Body of pancreas (tissue), 4 donors: Measurements from ENCODE around the gene PPP6R2. TPM values are rescaled to one million over a fixed set of nuclear protein-coding genes. Genes with fewer than 3 reads are reported as not detected.

Source experiments
- ATAC-seq: fragments of 150-250 bp; one replicate; pipeline ENCODE4 v1.9.1; 2016
- DNase-seq, 4 donors: peaks; one replicate each; pipeline ENCODE4 v3.0.0-alpha.2; 2019
- H3K27ac ChIP-seq, 4 donors: fragments of 200-600 bp; sonication (generic); 1 replicate in 3 of 4; 2 replicates in 1 of 4; pipeline versions ENCODE4 v1.5.1 to v1.6.1; 2016 to 2019; ENCODE audit warnings: mild to moderate bottlenecking in 1 of 4, mixed read lengths in 1 of 4, moderate library complexity in 1 of 4
- H3K27me3 ChIP-seq, 2 donors: fragments of 200-600 bp; sonication (generic); one replicate each; pipeline ENCODE4 v1.6.0; 2016; ENCODE audit warnings: mild to moderate bottlenecking in 1 of 2
- H3K36me3 ChIP-seq, 2 donors: fragments of 200-600 bp; sonication (generic); replicated peaks in 1 of 2; 2 replicates each; pipeline ENCODE4 v1.5.1; 2016; ENCODE audit warnings: low read depth in 2 of 2; ENCODE audit not compliant: insufficient read depth in 1 of 2
- H3K4me1 ChIP-seq: fragments of 200-600 bp; sonication (generic); one replicate; pipeline ENCODE4 v1.6.0; 2016
- H3K4me3 ChIP-seq, 2 donors: fragments of 200-600 bp; sonication (generic); 1 replicate in 1 of 2; 2 replicates in 1 of 2; pipeline ENCODE4 v1.5.1; 2016 to 2019
- H3K9me3 ChIP-seq, 3 donors: fragments of 200-600 bp; sonication (generic); 1 replicate in 2 of 3; 2 replicates in 1 of 3; pipeline ENCODE4 v1.5.1; 2016
- CTCF ChIP-seq, 7 experiments: fragments of 450-650 bp in 4 of 7; fragments of 200-600 bp in 3 of 7; sonication (generic) in 3 of 7; IDR thresholded peaks; one replicate each; pipeline ENCODE4 v1.5.1; 2016 to 2019; ENCODE audit warnings: antibody characterized with exemption in 7 of 7
- POLR2A ChIP-seq, 3 donors: fragments of 450-650 bp; IDR thresholded peaks; one replicate each; pipeline ENCODE4 v1.6.1; 2016; ENCODE audit warnings: antibody characterized with exemption in 3 of 3, mild to moderate bottlenecking in 2 of 3
- WGBS, 2 donors: methylation state at CpG; one replicate each; pipeline ENCODE4 v1.1.5; 2017; 5-methylcytosine and 5-hydroxymethylcytosine counted together
- intact Hi-C: fragments of 100-400 bp; cut with DNase I; formaldehyde crosslinking; loops from one replicate; pipeline ENCODE4 v1.15.1; 2023
- total RNA-seq, 2 donors: library from RNA; depleted of rRNA; stranded (reverse); fragments of >200 nt; gene quantifications; one replicate each; pipeline ENCODE4 v1.1.0, GENCODE V29; 2016

PPP6R2 gene
- total RNA-seq, 2 donors from 2014 or later: 48.8 to 53.4 TPM

- DNase-seq (no peak), ATAC-seq (no peak)
- H3K27ac ChIP-seq: no peak overlapping the region
- intact Hi-C loops: no loop called here
- TF ChIP-seq CTCF (IDR thresholded peaks at IDR 0.05) (no peak), POLR2A (IDR thresholded peaks at IDR 0.05) (no peak)
- H3K4me3 ChIP-seq: no peak overlapping the region
- WGBS, 2 donors: 91 to 92% methylated on average over 4 to 22 of the region's 26 CpGs
- H3K4me1 ChIP-seq: no peaks in the 10 kb centered on the region
- H3K9me3 ChIP-seq: no peaks in the 10 kb centered on the region
- H3K36me3 ChIP-seq: peaks cover 43 to 61% of the 10 kb centered on the region in 2 donors
- H3K27me3 ChIP-seq: no peaks in the 10 kb centered on the region
These were observed 118.4 kb downstream of the PPP6R2 start for GRCh38 chr22:50461536-50461935.

- TF ChIP-seq CTCF (IDR thresholded peaks at IDR 0.05) (no peak), POLR2A (IDR thresholded peaks at IDR 0.05) (no peak)
- no peak overlapping the region for H3K4me3 ChIP-seq
- H3K4me1 ChIP-seq: no peaks in the 10 kb centered on the region
- H3K9me3 ChIP-seq: no peaks in the 10 kb centered on the region
- no peaks in the 10 kb centered on the region for H3K27me3 ChIP-seq
- intact Hi-C loops: no loop called here
- 90 to 94% methylated on average over 20 to 29 of the region's 30 CpGs for WGBS, 2 donors
- DNase-seq (no peak), ATAC-seq (no peak)
- H3K36me3 ChIP-seq: peaks cover 48 to 65% of the 10 kb centered on the region in 2 donors
- H3K27ac ChIP-seq: no peak overlapping the region
These were observed 118.9 kb downstream of the PPP6R2 start for GRCh38 chr22:50461979-50462540.

- ATAC-seq (no peak), DNase-seq (no peak)
- H3K27me3 ChIP-seq: no peaks in the 10 kb centered on the region
- intact Hi-C loops: no loop called here
- H3K4me1 ChIP-seq: no peaks in the 10 kb centered on the region
- peaks cover 49 to 69% of the 10 kb centered on the region in 2 donors for H3K36me3 ChIP-seq
- TF ChIP-seq POLR2A (IDR thresholded peaks at IDR 0.05) (no peak), CTCF (IDR thresholded peaks at IDR 0.05) (no peak)
- H3K4me3 ChIP-seq: no peak overlapping the region
- H3K9me3 ChIP-seq: no peaks in the 10 kb centered on the region
- WGBS, 2 donors: 90 to 92% methylated on average over 17 to 28 of the region's 28 CpGs
- no peak overlapping the region for H3K27ac ChIP-seq
These were observed 120.2 kb downstream of the PPP6R2 start for GRCh38 chr22:50463188-50463900.

GRCh38 chr22:50464451-50464850, 121.3 kb downstream of the PPP6R2 start:
- no peak for TF ChIP-seq POLR2A (IDR thresholded peaks at IDR 0.05)
- TF ChIP-seq CTCF (IDR thresholded peaks at IDR 0.05): no peak
- no peaks in the 10 kb centered on the region for H3K27me3 ChIP-seq

More at GRCh38 chr22:50464451-50464850, 121.3 kb downstream of the PPP6R2 start:
- 73 to 95% methylated on average over 8 to 22 of the region's 24 CpGs for WGBS, 2 donors
- H3K4me3 ChIP-seq: no peak overlapping the region
- ATAC-seq (no peak), DNase-seq (no peak)
- no peaks in the 10 kb centered on the region for H3K9me3 ChIP-seq
- H3K27ac ChIP-seq: no peak overlapping the region
- intact Hi-C loops: no loop called here
- peaks cover 49 to 63% of the 10 kb centered on the region in 2 donors for H3K36me3 ChIP-seq
- peaks cover 5% of the 10 kb centered on the region for H3K4me1 ChIP-seq
